Pancreas (tissue), 10 donors: Measurements from ENCODE around the gene ABCA4. TPM values are rescaled to one million over a fixed set of nuclear protein-coding genes. Genes with fewer than 3 reads are reported as not detected.

ENCODE experiments used
- ATAC-seq, 4 donors: fragments of 200-7000 bp; cut with Tn5 transposase; one replicate each; pipeline versions ENCODE4 v1.8.0 to v1.9.1; 2020; ENCODE audit warnings: mild to moderate bottlenecking in 4 of 4, moderate library complexity in 4 of 4
- DNase-seq, 6 donors: peaks; one replicate each; pipeline ENCODE4 v3.0.0-alpha.2; 2020
- FAIRE-seq: peaks from 2 replicates; lab custom pipeline; 2012; peaks lifted over from hg19 to GRCh38; lab: Jason Lieb, UNC
- H3K27ac ChIP-seq, 4 donors: fragments of 200-600 bp; sonication (generic); 1 replicate in 3 of 4; 2 replicates in 1 of 4; pipeline versions ENCODE4 v1.5.0 to v1.8.0; 2020
- H3K27me3 ChIP-seq, 4 donors: fragments of 200-600 bp; one replicate each; pipeline ENCODE4 v1.8.0; 2021
- H3K36me3 ChIP-seq, 3 donors: fragments of 200-600 bp; sonication (generic) in 1 of 3; one replicate each; pipeline versions ENCODE4 v1.5.0 to v1.8.0; 2020 to 2021
- H3K4me1 ChIP-seq, 3 donors: fragments of 200-600 bp; one replicate each; pipeline ENCODE4 v1.8.0; 2021
- H3K4me3 ChIP-seq, 4 donors: fragments of 200-600 bp; sonication (generic) in 2 of 4; one replicate each; pipeline versions ENCODE4 v1.5.0 to v1.8.0; 2020 to 2021
- H3K9me3 ChIP-seq, 4 donors: fragments of 200-600 bp; one replicate each; pipeline ENCODE4 v1.8.0; 2021
- WGBS, 2 donors: extraction: QIAGEN DNeasy Blood & Tissue Kit; methylation state at CpG; one replicate each; pipeline ENCODE4 v1.1.7; 2013; 5-methylcytosine and 5-hydroxymethylcytosine counted together
- intact Hi-C, 3 donors: fragments of 100-400 bp; cut with DNase I; formaldehyde crosslinking; loops; one replicate each; pipeline versions ENCODE4 v1.11.1 to v1.14.2; 2022
- polyA plus RNA-seq, 2 donors: library from polyadenylated mRNA; stranded (reverse); fragments of 200-250 nt; gene quantifications; one replicate each; pipeline ENCODE4 v1.2.3, GENCODE V29; 2013
- total RNA-seq, 6 donors: library from RNA; stranded (reverse); fragmentation: NEBNext Ultra II Directional in 4 of 6; extraction: Animal tissue kit (Norgen Biotek cat#: 25700) in 4 of 6; gene quantifications; one replicate each; pipeline versions ENCODE4 v1.2.1 to v1.2.4, GENCODE V29; 2021 to 2023
- TF ChIP-seq, protein P1 (sequence below), 4 donors: fragments of 200-600 bp; sonication (generic) in 3 of 4; IDR thresholded peaks; one replicate each; pipeline versions ENCODE4 v1.5.0 to v1.8.0; 2021; ENCODE audit warnings: antibody characterized with exemption in 4 of 4
- donor health status: healthy with polysubstance abuse.
- donor health status: DM: no; HTN: no; CAD: no; lungs with moderate emphysema.
- donor health status: DM: no; HTN: no; CAD: no.
- donor health status: control.
- donor health status: control.
- donor health status: Bipolar disorder and iron deficiency.
- donor health status: DM: yes; HTN: yes; CAD: no.
- donor health status: DM: no; HTN: no; CAD: no.
- donor health status: DM: no; HTN: no; CAD: no.
- donor health status: DM: yes; HTN: yes; CAD: no.

Gene ABCA4
- total and polyA plus RNA-seq, 8 donors: 0.03 to 0.16 (median 0.14) TPM; not detected in 2

DNA sequence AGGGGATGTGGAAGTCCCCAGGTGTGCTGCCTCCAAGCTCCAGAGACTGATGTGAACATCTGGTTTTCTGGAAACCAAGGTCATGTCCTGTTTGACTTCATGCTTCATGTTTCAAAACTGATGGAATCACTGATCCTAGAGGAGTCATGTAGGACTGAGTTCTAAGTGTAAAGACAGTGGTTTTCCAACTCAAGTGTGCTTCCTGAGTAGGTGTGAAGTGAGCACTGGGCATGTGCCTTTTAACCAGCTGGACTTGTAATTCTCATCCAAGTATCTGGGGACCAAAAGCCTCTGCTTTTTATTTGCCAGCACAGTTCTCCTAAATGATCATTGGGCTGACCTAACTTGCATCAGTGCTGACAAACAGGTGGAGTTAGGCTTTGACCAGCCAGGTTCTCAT, 36.9 kb downstream of the ABCA4 start:
- intact Hi-C loops: no loop called here
- Histone ChIP-seq H3K36me3 (no peaks in the 10 kb centered on the region), H3K4me1 (no peaks in the 10 kb centered on the region), H3K27me3 (no peaks in the 10 kb centered on the region), H3K4me3 (no peak overlapping the region), H3K9me3 (no peaks in the 10 kb centered on the region), H3K27ac (no peak overlapping the region)
- FAIRE-seq: no peak
- no peak for ATAC-seq
- DNase-seq: no peak
- TF ChIP-seq, protein P1, sequence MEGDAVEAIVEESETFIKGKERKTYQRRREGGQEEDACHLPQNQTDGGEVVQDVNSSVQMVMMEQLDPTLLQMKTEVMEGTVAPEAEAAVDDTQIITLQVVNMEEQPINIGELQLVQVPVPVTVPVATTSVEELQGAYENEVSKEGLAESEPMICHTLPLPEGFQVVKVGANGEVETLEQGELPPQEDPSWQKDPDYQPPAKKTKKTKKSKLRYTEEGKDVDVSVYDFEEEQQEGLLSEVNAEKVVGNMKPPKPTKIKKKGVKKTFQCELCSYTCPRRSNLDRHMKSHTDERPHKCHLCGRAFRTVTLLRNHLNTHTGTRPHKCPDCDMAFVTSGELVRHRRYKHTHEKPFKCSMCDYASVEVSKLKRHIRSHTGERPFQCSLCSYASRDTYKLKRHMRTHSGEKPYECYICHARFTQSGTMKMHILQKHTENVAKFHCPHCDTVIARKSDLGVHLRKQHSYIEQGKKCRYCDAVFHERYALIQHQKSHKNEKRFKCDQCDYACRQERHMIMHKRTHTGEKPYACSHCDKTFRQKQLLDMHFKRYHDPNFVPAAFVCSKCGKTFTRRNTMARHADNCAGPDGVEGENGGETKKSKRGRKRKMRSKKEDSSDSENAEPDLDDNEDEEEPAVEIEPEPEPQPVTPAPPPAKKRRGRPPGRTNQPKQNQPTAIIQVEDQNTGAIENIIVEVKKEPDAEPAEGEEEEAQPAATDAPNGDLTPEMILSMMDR (IDR thresholded peaks at IDR 0.05): no peak

DNA sequence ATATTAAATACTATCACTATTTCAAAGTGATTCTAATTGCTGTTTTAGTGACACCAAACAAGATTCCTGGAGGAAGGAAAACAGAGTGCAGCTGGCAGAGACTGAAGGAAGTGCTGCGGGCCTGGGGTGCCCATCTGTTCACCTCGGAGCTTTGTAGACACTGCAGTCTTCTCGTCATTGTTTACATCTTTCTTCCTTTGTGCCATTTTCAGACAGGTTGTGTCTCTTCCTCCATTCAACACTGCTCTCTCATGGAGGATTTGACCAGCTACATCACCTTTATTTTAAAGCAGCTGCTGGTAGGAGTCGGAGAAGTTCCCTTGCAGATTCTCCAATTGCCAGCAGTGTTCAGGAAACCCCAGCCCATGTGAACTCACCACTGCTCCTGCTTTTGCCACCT, 37.3 kb downstream of the ABCA4 start:
- no peak for FAIRE-seq
- ATAC-seq: no peak
- intact Hi-C loops: no loop called here
- no peaks in the 10 kb centered on the region for H3K4me1 ChIP-seq
- H3K27me3 ChIP-seq: no peaks in the 10 kb centered on the region
- TF ChIP-seq, protein P1 (IDR thresholded peaks at IDR 0.05): no peak
- H3K9me3 ChIP-seq: no peaks in the 10 kb centered on the region
- no peak overlapping the region for H3K4me3 ChIP-seq
- H3K36me3 ChIP-seq: no peaks in the 10 kb centered on the region
- DNase-seq: no peak
- no peak overlapping the region for H3K27ac ChIP-seq
- 48 to 49% methylated on average over 4 of the region's 4 CpGs for WGBS, 2 donors

DNA sequence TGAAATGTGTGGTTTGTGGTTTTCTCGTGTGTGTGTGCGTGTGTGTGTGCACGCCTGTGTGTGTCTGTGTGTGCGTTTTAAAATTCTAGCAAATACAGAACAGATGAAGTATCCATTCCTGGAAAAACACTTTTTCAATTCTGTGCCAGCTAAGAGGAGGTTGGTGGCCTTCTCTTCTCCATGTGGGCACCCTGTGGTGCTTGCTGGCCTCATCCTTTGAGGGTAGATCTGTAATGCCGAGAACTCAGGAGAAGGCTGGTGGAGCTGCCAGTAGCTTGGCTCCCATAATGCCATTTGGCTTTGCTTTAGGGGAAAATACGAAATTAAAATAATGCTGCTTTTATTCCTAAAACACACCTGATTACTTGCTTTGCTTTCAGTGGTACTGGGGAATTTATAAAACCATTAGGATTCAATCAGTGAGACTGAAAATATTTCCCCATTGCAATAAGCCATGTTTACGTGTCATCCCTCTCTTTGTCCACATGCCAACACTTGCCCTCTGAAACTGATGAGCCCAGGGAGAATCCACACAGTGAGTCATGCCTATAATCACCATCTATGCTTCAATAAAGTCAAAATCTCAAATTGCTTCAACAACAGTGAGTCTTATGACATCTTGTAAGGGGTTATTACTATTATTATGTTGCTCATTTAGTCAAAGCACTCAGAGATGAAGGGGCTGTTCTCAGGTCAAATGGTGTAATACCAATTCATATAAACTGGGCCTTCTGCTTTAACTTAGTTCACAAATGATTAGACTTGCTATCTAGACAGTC, 39.2 kb downstream of the ABCA4 start:
- H3K27me3 ChIP-seq: no peaks in the 10 kb centered on the region
- FAIRE-seq: no peak
- intact Hi-C loops: no loop called here
- DNase-seq: no peak
- H3K4me1 ChIP-seq: no peaks in the 10 kb centered on the region
- WGBS, 2 donors: 91% methylated on average over 7 of the region's 7 CpGs
- H3K36me3 ChIP-seq: no peaks in the 10 kb centered on the region
- no peak overlapping the region for H3K4me3 ChIP-seq
- no peaks in the 10 kb centered on the region for H3K9me3 ChIP-seq
- no peak for ATAC-seq
- H3K27ac ChIP-seq: no peak overlapping the region
- TF ChIP-seq, protein P1 (IDR thresholded peaks at IDR 0.05): no peak

DNA sequence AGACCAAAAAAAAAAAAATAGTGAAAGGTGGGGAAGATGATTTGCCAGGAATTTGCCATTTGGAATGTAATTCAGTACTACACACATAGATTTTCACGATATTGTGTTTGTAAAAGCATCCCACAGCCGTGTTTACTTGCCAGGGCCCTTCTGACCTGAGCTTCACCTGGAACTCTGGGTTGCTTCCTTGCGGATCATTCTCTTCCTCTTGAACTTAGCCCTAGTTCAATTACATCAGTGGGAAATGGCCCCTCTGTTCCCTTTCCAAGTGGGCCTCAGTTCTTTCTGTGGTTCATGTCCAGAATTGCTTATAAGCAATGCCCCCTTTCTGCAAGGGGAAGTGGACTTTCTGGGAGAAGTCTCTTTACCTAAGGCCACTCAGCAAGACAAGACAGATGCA, 41.0 kb downstream of the ABCA4 start:
- FAIRE-seq (no peak), DNase-seq (no peak), ATAC-seq (no peak)
- no peaks in the 10 kb centered on the region for H3K9me3 ChIP-seq
- TF ChIP-seq, protein P1 (IDR thresholded peaks at IDR 0.05): no peak
- 71 to 79% methylated on average over 3 of the region's 3 CpGs for WGBS, 2 donors
- no peaks in the 10 kb centered on the region for H3K27me3 ChIP-seq
- H3K36me3 ChIP-seq: no peaks in the 10 kb centered on the region
- intact Hi-C loops: no loop called here
- H3K27ac ChIP-seq: no peak overlapping the region
- no peaks in the 10 kb centered on the region for H3K4me1 ChIP-seq
- H3K4me3 ChIP-seq: no peak overlapping the region
